NCI-H2196 (cell line): ENCODE results near the gene KRTAP5-5.
"Not testable (repeated sequence)": the region's sequence is repeated elsewhere in the genome, so short reads cannot be mapped to it uniquely, and the experiment has no call there.

ENCODE experiments used
- DNase-seq: peaks from one replicate; lab custom pipeline; 2025; ENCODE audit not compliant: unreplicated experiment; lab: John Stamatoyannopoulos, UW

The KRTAP5-5 gene

DNA sequence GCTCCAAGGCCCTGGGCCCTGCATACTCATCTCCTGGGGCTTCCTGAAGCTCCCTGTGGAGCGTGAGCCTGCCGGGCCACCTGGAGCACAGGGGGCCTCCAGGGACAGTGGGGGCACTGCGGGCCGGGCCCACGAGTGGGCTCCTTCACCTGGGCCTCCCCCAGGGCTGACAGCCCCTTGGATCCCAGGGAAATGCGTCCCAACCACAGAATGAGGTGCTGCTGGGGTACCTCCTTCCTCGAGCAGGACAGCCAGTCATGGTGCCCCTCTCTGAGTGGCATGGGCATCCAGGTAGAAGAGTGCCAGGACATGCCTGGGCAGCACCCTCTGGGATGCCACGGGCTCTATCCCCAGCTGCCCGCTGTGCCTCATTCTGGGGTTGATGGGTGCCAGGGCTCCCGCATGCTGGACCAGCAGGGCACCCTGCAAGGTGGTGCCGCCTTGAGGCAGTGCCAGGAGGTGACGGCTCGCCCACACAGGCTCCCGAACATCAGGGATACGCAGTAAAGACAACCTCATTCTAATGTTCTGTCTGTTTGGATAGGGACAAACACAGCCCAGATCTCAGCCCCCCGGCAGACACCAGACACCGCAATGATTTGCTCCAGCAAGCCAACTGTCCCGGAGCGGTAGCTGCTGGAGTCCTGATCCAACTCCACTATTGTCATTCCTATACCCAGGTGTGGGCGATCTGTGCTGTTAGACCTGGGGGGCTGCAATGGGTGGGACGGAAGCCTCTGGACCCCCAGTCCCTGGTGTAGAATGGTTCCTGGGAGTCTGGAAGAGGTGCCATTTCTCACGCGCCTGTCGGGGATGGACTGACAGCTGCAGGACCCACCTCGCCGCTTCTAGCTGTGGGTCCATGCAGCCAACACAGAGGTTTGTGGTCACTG is 25.8 kb downstream of the KRTAP5-5 start:
- DNase-seq, result no peak

DNA sequence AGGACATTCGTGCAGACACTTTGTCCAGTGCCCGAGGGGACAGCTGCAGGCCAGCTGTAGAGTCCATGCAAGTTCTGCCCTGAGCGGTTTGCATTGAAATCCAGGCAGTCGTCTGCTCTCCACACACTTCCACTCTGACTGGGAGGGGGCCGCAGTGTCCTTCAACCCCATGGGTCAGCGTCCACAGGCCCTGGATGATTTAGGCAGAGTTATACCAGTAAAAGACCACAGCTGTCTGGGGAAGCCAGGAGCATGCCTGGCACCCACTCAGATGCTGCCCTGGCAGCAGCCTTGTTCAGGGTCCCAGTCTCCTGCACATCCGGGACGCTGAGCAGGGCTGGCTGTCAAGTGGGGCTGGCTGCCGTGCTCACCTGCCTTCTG is 26.5 kb downstream of the KRTAP5-5 start:
- DNase-seq, result no peak

DNA sequence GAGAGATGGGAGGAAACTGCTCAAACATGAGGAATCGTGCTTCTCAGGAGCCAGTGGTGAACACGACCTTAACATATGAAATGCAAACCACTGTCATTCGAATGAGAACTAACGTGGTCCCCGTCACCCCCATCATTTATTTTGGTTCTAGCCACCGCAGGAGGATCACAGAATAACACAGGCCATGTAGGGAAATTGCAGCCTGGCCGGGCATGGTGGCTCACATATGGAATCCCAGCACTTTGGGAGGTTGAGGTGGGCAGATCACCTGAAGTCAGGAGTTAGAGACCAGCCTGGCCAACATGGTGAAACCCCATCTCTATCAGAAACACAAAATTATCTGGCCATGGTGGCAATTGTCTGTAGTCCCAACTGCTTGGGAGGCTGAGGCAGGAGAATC is 27.1 kb downstream of the KRTAP5-5 start:
- no peak for DNase-seq

DNA sequence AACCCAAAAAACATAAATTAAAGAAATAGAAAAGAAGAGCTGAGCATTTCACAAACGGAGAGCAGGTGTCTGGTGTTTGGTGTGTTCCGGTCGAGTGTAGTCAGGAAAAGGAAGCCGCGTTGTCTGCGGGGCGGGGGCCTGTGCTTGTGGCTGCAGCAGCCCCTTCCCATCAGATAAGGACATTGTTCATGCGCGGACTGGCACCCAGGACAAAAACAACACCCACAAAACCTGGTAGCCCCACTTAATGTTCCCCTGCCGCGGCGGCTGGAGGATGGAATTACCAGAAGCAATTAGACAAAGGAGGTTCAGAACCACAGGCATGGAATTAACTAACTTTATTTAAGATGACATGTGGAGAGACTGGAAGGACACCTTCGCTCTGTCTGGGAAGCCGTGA is 29.9 kb downstream of the KRTAP5-5 start:
- no peak for DNase-seq

DNA sequence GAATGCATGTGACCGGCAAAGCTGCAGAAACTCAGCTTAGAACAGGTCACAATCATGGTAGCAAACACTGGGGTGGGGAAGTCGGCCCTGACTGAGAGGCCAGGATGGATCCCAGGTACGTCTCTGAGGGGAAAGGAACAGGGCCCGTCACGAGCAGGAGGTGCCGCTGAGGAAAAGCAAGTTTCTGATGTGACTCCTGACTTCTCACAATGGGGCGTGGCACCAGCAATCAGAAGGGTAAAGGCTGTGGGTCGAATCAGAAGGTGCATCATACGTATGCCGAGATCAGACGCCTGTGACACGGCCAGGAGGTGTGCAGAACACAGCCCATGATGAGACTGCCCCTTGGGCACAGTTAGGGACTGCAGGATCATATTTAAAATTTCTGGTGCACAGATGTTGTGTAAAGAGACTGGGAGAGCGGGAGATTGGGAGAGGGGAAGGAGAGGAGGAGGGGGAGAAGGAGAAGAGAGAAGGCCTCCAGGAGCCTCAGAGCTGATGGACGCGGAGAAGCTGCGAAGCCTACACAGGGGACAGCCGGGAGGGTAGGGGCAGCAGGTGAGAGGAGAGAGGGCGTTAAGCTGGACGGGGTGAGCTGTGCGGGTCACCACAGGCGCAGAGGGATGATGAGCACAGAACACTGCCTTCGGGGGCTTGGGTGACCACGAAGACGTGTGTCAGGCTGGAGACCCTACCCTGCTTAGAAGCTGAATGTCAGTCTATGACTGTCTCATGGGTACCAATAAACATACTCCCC is 30.7 kb downstream of the KRTAP5-5 start:
- DNase-seq, result no peak

DNA sequence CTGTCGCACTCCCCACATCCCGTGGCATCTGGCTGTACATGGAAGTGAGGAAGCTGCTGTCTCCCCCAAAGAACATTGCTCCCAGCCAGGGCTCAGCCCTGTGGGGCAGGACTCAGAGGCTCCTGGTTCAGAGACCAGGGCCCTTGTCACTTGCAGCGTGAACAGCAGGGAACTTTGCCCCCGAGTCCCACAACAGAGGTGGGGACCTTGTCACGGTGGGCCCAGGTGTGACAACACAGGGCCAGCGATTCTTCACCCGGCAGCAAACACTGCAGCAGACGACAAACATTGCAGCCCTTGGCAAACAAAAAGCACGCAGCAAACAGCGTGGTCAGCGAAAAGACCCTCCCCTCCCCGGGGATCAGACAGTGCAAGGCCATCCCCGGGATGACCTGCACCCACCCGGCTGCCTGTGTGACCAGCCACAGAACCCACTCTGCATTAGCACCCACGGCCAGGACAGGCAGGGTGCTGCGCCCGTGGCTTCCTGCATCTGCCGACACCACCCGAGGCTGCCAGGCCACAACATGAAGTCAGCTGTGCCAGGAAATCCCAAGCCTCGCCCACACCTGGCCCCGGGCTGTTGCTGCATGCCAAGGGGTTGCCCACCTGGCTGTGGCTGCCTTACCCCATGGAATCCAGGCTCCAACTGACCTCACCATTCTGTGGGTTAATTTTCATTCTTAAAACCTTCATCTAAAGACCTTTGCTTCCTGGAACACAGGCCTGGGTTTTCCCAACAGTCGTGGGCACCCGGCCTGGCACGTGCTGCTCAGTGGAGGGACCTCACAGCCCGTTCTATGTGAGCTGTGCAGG is 32.1 kb downstream of the KRTAP5-5 start:
- DNase-seq, result not testable (repeated sequence)

DNA sequence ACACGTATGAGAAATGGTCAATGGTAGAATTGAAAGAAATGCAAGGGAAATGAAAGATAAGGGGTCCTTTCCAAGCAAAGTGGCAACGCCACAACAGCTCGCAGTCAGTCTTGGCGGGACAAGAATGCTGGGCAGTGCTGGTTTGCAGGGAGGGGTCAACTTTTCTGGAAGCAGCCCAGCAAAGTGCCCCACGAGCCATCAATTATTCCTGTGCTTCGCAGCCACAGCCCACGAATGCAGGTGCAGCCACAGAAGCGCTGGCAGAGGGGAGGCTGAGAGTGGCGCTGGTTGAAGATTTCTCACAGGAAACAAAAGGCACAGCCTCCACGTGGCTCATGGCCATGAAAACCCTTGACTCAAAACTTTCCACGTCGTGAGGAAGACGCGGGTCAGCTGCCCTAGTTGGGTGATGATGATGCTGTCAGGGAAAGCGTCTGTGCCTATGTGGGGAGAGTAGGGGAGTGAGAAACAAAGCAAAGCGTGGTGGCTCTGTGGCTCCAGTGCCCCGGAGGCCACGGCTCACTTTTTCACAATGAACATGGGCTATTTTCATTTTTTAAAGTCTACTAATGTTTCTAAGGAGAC is 33.2 kb downstream of the KRTAP5-5 start:
- not testable (repeated sequence) for DNase-seq

DNA sequence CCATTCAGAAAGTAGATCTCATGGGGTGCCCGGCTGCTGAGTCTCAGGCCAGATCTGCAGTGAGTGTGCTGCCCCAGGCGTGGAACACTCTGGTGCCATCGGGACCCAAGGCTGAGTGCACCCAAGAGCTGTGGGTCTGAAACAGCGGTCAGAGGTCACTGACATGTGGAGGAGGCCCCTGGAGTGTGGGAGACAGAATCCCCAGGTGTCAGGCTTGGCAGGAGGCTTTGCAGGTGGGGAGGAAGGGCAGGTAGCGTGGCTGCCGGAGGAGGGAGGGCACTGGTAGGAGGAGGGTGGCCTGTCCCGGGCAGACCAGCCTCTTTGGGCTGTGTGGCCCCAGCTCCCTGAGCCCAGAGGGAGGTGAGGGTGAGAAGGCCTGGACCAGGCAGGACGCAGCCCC is 35.7 kb downstream of the KRTAP5-5 start:
- DNase-seq, result no peak

DNA sequence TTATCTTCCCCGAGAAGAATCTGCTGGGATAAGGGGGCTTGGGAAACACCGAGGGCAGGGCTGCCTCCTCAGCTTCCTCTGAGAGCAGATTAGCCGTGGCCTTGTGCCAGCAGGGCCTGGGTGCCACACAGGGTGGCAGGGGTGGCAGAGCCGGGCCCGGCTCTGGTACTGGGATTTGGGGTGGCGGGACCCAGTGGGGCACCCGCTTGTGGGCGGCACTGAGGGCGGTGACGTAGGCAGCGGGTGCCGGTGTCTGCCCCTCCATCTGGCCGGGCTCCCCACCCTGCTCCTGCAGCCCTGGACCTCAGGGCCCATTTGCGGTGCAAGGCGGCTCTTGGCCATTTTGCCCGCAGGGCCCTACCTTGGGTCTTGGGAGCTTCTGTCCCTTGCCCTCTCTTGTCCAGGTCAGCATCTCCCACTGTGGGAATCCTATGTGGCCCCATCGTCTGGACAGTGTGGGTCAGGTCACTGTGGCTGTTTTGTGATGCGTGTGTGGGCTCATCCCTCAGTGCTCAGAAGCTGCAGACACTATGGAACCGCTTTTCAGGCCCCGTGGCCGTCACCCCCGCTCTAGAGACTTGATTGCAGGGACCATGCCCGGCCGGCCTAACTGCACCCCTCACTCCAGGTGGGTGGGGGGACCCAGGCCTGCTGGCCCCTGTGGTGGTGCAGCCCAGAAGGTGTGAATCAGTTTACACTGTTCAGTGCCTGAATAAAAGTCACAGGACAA is 37.7 kb downstream of the KRTAP5-5 start:
- no peak for DNase-seq

DNA sequence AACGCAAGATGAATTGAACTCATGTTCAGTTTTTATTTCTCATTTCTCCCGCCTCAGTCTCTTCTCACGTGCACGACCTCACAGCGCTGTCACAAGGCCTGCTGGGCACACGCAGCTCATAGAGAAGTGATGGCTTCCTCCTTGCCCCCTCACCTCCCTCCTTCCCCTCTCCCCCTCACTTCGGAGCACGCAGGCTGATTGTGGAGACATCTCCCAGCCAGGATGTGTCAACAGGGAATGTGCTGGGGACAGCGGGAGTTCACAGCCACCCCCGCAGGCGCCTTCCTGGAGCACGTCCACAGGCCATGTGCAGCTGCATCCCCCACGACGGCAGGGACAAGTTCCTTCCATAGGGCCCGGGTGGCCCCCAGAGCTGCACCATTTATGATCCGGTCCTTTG is 38.3 kb downstream of the KRTAP5-5 start:
- no peak for DNase-seq

DNA sequence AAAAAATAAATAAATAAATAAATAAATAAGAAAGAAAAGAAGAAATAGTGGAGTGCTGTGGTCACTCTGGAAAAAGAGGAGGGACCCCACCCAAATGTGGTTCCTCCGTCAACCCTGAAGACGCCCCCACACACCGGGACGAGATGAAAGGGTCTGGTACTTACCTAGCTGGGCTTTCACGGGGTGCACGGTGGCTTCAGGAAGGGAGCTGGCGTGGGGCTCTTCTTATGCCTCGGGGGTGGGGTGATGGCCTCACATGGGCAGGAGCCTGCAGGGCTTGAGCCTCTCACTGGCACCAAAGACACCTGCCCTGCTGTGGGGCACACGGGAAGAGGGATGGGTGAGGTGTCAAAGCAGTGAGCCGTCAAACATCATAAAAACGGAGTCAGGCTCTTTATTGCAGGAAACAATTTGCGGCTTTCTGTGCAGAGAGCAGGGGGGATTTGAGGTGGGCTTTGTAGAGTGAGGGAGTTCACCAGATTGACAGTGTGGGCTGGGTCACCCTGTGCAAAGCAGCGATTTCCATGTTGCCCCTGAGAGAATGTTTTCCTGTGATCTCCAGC is 39.4 kb downstream of the KRTAP5-5 start:
- DNase-seq, result no peak

DNA sequence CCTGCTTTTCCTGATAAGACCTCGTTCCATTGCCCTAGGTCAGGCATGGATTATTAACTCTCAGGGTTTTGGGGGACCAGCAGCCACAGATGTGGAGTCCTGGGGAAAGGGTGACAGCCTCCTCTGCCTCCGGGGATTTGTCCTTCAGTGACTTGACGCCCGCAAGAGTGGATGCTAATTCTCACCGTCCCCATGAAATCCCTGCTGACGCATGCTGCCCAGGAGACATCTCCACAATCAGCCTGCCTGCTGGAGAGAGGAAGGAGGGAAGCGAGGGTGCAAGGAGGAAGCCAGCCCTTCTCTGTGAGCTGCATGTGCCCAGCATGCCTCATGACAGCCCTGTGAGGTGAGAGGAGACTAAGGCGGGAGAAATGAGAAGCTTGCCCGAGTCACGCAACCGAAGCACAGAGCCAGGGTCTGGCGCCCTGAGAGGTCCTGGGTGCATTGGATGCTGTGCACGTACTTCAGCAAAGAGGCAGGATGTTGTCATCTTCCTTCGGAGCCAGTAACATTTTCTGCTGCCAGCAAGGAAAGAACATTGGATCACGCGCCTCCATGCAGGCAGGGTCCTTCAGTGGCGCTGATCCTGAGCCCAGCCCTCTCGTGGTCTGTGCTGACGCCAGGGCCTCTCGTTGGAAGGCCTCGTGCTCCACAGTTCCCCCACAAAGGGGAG is 40.1 kb downstream of the KRTAP5-5 start:
- DNase-seq, result no peak

DNA sequence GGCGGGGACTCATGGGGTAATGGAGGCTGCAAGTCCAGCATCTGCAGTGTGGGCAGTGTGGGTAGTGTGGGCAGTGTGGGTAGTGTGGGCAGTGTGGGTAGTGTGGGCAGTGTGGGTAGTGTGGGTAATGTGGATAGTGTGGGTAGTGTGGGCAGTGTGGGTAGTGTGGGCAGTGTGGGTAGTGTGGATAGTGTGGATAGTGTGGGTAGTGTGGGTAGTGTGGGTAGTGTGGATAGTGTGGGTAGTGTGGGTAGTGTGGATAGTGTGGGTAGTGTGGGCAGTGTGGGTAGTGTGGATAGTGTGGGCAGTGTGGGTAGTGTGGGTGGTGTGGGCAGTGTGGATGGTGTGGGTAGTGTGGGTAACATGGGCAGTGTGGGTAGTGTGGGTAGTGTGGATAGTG is 40.9 kb downstream of the KRTAP5-5 start:
- DNase-seq, result not testable (repeated sequence)

DNA sequence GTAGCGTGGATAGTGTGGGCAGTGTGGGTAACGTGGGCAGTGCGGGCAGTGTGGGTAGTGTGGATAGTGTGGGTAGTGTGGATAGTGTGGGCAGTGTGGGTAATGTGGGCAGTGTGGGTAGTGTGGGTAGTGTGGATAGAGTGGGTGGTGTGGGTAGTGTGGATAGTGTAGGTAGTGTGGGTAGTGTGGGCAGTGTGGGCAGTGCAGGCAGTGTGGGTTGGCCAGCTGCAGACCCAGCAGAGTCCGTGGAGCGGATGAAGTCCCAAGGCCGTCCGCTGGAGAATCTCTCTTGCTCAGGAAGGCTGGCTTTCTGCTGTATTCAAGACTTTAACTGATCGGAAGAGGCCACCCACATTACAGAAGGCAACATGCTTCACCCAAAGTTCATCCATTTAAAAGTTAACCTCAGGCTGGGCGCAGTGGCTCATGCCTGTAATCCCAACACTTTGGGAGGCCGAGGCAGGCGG is 41.4 kb downstream of the KRTAP5-5 start:
- no peak for DNase-seq

DNA sequence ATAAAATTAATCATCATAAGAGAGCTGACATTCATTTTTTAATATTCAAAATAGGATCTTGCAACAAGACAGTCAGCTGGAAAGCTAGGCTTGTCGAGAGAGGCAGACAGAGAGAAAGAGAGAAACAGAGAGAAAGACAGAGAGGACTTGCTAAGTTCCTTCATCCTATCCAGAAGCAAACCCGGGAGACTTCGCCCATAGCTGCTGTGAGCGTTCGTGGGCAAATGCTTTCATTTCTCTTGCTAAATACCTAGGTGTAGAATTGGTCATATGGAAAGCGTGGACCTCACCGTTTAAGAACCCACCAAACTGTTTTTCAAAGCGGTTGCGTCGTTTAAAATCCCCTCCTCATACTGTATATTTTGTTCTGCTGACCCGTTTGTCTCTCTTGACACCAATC is 42.1 kb downstream of the KRTAP5-5 start:
- DNase-seq, result no peak

DNA sequence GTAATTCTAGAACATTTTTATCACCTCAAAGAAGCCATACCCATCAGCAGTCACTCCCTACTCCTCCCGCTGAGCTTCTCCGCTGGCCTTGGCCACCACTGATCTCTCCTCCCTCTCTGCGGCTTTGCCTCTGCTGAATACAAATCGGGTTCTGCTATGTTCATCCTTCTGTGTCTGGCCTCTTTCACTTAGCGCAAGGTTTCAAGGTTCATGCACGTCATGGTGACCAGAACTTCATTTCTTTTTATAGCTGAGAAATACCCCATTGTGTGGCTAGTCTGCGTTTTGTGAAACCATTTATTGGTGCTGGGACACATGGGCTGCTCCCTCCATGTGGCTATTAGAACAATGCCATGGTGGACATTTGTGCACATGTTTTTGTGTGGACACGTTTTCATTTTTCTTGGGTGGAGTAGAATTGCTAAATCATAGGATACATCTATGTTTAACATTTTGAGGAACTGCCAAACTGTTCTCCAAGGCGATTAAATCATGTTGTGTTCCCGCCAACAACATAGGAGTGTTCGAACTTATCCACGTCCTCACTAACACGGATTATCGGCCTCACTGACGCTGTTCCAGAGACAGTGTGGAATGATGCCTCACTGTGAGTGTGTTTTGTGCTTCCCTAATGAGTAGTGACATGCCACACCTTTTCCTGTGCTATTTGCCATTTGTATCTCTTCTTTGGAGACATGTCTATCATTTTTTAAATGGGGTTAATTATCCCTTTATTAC is 43.2 kb downstream of the KRTAP5-5 start:
- DNase-seq, result no peak

DNA sequence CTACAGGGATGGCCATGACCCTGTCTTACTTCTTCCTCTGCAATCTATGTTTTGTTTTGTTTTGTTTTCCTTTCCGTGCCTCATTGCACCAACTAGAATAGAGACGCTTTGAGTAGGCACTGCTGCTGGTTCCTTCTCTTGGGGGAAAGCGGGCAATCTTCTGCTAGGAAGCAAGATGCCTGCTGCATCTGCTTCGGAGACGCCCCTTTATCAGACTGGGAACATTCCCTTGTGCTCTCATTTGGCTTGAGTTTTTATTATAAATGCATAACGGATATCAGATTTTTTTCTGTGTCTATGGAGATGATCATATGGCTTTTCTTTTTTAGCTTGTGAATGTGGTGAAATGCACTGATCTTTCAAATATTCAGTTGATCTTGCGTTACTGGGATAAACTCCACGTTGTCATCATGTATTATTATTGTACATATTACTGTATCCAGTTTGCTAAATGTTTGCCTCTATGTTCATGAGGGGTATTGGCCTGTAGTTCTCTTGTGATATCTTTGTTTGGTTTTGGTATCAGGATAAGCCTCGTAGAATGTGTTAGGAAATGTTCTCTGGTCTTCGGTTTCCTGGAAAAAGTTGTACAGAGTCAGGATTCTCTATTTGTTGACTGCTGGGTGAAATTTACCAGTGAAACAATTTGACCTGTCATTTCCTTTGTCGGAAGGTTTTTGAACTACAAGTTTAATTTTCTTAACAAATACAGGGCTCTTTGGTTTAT is 44.0 kb downstream of the KRTAP5-5 start:
- DNase-seq, result no peak
